Inflammatory macrophage (primary cell): Measurements from ENCODE around the gene MPI.

Experiments used
- DNase-seq, 2 donors: peaks; one replicate each; pipeline ENCODE4 v3.0.0-alpha.2; 2020 to 2022
- total RNA-seq, 18 experiments: gene quantifications; one replicate each; lab custom pipeline; 2026; ENCODE audit warnings: mixed read lengths in 6 of 18, inconsistent platforms in 2 of 18; lab: John Stamatoyannopoulos, UW

MPI gene, protein sequence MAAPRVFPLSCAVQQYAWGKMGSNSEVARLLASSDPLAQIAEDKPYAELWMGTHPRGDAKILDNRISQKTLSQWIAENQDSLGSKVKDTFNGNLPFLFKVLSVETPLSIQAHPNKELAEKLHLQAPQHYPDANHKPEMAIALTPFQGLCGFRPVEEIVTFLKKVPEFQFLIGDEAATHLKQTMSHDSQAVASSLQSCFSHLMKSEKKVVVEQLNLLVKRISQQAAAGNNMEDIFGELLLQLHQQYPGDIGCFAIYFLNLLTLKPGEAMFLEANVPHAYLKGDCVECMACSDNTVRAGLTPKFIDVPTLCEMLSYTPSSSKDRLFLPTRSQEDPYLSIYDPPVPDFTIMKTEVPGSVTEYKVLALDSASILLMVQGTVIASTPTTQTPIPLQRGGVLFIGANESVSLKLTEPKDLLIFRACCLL
- total RNA-seq, result 5.4 to 35.7 (median 24.7) reads per million in 18 experiments

DNA sequence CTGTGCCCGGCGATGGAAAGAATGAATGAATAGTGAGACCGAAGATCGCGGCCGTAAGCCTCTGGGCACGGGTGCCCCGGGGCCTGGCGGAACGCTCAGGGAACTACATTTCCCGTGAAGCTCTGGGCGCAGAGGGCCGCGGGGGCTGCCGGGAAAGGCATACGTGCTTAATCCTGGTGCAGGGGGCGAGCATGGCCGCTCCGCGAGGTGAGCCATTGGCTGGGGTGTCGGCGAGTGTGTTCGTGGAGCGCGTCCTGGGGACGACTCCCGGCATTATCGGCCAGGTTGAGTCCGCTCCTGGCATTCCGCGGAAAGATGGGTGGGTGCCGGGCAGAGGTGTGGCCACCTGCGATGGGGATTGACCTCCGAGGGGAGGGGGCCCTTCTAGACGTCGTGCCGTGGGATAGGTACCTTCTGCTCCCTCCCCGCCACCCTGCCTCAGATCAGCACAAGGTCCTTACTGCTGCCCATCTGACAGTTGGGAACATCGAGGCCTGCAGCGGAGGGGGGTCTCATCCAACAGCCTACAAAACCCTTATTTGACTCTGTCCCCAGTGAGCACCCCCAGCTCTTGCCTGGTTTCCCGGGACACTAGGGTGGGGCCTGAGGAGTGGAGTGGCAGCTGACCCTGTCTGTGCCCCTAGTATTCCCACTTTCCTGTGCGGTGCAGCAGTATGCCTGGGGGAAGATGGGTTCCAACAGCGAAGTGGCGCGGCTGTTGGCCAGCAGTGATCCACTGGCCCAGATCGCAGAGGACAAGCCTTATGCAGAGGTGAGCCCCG is at the start of gene MPI:
Gene MPI, plus strand, starts transcription at position 160 of the 782 bp plus-strand sequence. Its CDS starts 32 bp downstream, at position 192.
- peak; percentile 83 to 87 for DNase-seq

DNA sequence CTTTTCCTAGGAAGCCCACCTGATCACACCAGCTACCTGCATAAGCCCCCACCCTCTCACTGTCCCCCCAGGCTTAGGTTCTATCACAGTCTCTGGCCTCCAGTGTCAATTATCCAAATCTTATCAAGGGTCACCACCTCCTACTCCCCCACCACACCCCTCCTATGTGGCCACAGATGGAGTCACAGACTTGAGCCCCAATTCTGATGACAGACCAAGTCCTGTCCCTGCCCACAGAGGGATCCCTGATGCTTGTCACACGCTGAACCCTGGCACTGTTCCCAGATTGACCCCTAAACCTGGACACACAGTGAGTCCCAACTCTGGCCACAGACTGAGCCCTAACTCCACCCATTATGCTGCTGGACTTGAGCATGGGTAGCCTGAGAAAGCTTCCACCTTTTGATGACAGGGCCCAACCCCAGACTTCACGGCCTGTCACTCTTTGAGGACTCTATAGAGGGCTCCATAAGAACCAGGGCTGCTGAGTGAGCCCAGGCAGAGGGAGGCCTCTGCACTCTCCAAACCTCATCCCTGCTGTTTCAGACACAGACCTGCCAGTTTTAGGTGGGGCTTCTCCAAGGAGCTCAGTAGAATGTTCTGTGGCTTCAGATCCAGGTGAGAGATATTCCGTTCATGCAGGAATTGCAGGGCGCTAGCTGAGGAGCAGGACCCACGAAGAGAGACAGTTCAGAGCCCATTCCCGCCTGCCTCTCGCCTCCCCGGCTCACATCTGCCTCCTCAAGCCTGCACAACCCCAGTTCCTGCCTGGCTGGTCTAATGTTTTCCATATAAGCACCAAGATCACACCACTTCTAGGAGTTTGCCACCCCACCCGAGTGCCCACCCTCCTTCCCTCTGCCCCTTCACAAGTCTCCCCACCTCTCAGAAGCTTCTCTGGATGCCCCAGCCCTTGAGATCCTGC is 48.7 kb upstream of the MPI start:
- DNase-seq, result no peak

GRCh38 chr15:74841891-74842373 is 47.9 kb upstream of the MPI start:
- no peak for DNase-seq

GRCh38 chr15:74842581-74843444 is 47.0 kb upstream of the MPI start, which contains the start of gene ULK3:
Gene ULK3, minus strand, starts transcription at chr15:74843156. Its CDS starts 51 bp downstream, at chr15:74843105.
- peak; percentile 93 to 94 for DNase-seq

DNA sequence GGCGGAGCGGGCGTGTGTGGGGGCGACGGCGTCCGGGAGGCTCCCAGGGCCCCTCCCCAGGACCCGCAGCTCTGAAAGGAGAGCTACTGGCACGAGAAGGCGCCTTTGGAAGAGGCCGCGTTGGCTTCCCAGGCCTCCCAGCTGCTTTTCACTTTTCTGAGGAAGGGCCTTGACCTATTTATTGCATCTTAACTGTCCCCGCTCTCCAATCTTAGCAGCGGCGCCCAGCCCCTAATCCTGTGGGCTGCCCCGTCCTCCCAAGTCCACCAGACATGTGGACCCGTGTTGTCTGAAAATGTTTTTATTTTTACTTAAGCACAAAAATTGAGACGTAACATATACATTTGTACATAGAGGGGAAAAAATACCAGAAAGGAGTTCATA is 46.4 kb upstream of the MPI start:
- no peak for DNase-seq

DNA sequence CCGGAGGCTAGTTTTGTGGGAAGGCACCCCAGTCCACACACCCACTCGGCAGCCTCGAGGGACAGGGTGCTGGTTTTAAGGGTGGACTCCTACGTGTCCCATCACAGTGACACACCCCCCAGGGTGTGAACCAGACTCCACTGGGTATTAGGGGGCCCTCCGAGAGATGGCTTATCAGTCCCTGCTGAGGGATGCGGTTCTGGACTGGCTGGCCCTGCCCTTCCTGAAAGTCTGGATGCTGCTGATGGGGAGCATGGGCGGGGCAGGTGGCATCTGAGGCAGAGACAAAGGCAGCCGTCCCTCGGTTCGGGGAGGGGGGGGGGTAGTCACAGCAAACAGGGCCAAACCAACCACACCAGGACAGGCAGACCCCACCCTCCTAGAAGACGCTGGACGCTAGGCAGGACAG is 45.9 kb upstream of the MPI start:
- DNase-seq, result no peak

DNA sequence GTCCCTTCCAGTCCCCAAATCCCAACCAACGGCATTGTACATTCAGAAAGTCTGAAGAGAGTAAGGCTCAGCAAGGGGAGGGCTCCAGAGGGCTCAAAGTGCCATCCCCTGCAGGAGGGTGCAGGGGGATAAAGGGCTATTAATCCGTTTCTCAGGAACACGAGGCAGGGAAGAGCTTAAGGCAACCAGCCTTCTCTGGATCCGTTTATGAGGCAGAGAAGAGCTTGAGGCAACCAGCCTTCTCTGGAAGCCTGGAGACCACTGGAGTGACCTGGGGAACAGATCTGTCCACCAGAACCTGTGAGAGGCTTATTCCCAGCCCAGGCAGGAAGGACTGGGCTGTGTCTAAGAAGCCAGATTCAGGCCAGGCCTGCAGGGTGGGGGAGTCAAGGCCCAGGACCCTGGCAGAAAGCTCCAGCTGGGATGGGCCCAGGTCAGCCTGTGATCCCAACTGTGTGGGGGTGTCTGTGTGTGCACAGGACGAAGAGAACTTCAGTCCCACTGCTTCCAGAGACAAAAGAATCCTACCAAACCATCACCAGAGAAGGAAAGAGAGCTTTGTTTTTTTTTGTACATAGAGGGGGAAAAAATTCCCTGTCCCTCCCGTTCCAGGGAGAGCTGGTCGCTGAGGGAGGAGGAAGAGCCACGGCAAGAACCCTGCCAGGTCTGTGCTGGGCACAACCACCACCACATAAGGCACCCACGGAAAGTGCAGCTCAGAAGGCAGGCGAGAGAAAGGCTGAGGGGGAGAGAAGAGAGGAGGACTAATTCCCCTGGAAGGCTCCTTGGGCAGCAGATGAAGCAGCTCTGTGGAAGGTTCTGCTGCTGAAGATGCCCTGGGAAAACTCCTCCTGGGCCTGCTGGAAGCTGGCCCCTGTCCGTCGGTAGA is 45.3 kb upstream of the MPI start:
- DNase-seq, result no peak

GRCh38 chr15:74845208-74845568 is 44.7 kb upstream of the MPI start:
- DNase-seq, result peak; percentile 6 to 45

DNA sequence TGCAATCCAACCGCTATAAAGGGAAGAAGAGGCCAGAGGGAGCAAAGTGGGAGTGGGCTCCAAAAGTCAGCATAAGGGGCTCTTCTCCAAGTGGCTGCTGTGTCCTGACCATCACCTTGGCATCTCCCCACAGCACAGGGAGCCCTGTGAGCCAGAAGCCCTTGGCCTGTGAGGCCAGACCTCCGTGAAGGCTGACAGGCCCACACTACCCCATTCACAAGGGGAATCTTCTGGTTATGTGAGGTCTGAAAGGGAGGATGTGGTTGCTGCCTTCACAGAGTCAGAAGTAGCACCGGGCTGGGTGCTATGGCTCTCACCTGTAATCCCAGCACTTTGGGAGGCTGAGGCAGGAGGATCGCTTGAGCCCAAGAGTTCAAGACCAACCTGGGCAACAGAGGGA is 44.3 kb upstream of the MPI start:
- DNase-seq, result no peak

DNA sequence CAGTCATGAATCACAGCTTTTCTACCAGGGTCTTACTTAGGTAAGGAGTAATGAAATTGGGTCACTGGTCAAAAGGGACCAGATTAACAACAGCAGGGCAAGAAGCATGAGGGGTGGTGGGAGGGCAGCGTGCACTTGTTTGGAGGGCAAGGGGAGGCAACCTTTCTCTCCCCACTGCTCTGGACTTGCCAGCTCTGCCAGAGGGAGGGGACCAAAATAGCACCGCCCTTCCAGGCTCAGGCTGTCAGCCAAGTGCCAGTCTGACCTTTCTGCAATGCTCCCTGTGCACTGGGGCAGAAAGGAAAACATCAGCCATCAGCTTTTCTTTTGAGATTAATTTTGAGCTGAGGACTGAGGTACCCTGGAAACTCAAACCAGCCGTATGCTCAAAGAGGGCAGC is 42.4 kb upstream of the MPI start:
- DNase-seq, result no peak

- DNase-seq, result no peak
These were observed 39.4 kb upstream of the MPI start for GRCh38 chr15:74850393-74850792.

GRCh38 chr15:74851960-74852359 is 37.9 kb upstream of the MPI start:
- DNase-seq, result no peak

- no peak for DNase-seq
These were observed 35.3 kb upstream of the MPI start for GRCh38 chr15:74854453-74855022.

GRCh38 chr15:74855857-74856256 is 34.0 kb upstream of the MPI start:
- DNase-seq, result no peak

- DNase-seq, result no peak
These were observed 33.3 kb upstream of the MPI start for GRCh38 chr15:74856537-74856936.

GRCh38 chr15:74857082-74857655 is 32.7 kb upstream of the MPI start:
- DNase-seq, result no peak

GRCh38 chr15:74857671-74858368 is 32.0 kb upstream of the MPI start:
- no peak for DNase-seq

GRCh38 chr15:74858369-74858740 is 31.5 kb upstream of the MPI start:
- DNase-seq, result peak; percentile 24 to 25
